Measurements from ENCODE around the gene NUDT4. TPM values are rescaled to one million over a fixed set of nuclear protein-coding genes. Genes with fewer than 3 reads are reported as not detected.
A peak's percentile ranks its signal among the peaks of the same experiment; 100 is the strongest.
"Not testable (repeated sequence)": the region's sequence is repeated elsewhere in the genome, so short reads cannot be mapped to it uniquely, and the experiment has no call there.

NUDT4 gene
- total RNA-seq, 3 donors from 2014 or later: 51.1 to 94.3 (median 72.4) TPM

- Histone ChIP-seq H3K4me3 (peak overlapping the region; percentile 5 to 94 (median 85)), H3K9me3 (no peaks in the 10 kb centered on the region), H3K27me3 (no peaks in the 10 kb centered on the region), H3K27ac (peak overlapping the region; percentile 96 to 97), H3K4me1 (peaks cover 0 to 18% of the 10 kb centered on the region in 2 donors), H3K36me3 (no peaks in the 10 kb centered on the region)
- DNase-seq (ENCODE audit: low spot score in 2 of 2): no peak
- intact Hi-C loops (cut with DNase I; ENCODE audit: low total_unique reads): no loop called here
- TF ChIP-seq CTCF (IDR thresholded peaks at IDR 0.05) (no peak), POLR2AphosphoS5 (IDR thresholded peaks at IDR 0.05) (no peak), POLR2A (IDR thresholded peaks at IDR 0.05) (no peak)
Measured at GRCh38 chr12:93376436-93377251, 1.1 kb upstream of the NUDT4 start.

GRCh38 chr12:93378196-93378997 lies 672 bp downstream of the NUDT4 start:
- DNase-seq (ENCODE audit: low spot score in 2 of 2); H3K36me3 ChIP-seq; intact Hi-C loops (cut with DNase I; ENCODE audit: low total_unique reads); H3K9me3 ChIP-seq; H3K27me3 ChIP-seq: not testable (repeated sequence)
- H3K4me1 ChIP-seq: peaks cover 0 to 18% of the 10 kb centered on the region in 2 donors
- peak overlapping the region; percentile 85 to 94 (median 89) for H3K4me3 ChIP-seq
- TF ChIP-seq POLR2AphosphoS5 (IDR thresholded peaks at IDR 0.05) (peak; percentile 14 to 49 (median 40)), POLR2A (IDR thresholded peaks at IDR 0.05) (peak; percentile 8)
- H3K27ac ChIP-seq: peak overlapping the region; percentile 96 to 97

- no peak for TF ChIP-seq POLR2A (IDR thresholded peaks at IDR 0.05)
- peak in 1 of 3 donors; percentile 1 for TF ChIP-seq POLR2AphosphoS5 (IDR thresholded peaks at IDR 0.05)
- TF ChIP-seq CTCF (IDR thresholded peaks at IDR 0.05): no peak
- no peaks in the 10 kb centered on the region for H3K9me3 ChIP-seq
- no peaks in the 10 kb centered on the region for H3K27me3 ChIP-seq
- peak overlapping the region; percentile 96 to 97 for H3K27ac ChIP-seq
- no peak for DNase-seq (ENCODE audit: low spot score in 2 of 2)
- intact Hi-C loops (cut with DNase I; ENCODE audit: low total_unique reads): no loop called here
- peak overlapping the region; percentile 85 to 94 (median 89) for H3K4me3 ChIP-seq
- H3K4me1 ChIP-seq: peaks cover 0 to 18% of the 10 kb centered on the region in 2 donors
- H3K36me3 ChIP-seq: no peaks in the 10 kb centered on the region
Measured at GRCh38 chr12:93378998-93379325, 1.2 kb downstream of the NUDT4 start.

GRCh38 chr12:93379326-93379980 lies 1.7 kb downstream of the NUDT4 start:
- H3K9me3 ChIP-seq: no peaks in the 10 kb centered on the region
- H3K27ac ChIP-seq: peak overlapping the region; percentile 96 to 97
- DNase-seq (ENCODE audit: low spot score in 2 of 2): no peak
- H3K4me3 ChIP-seq: peak overlapping the region; percentile 85 to 94 (median 89)
- no peaks in the 10 kb centered on the region for H3K36me3 ChIP-seq
- H3K27me3 ChIP-seq: no peaks in the 10 kb centered on the region
- H3K4me1 ChIP-seq: peaks cover 0 to 16% of the 10 kb centered on the region in 2 donors
- TF ChIP-seq CTCF (IDR thresholded peaks at IDR 0.05): no peak
- TF ChIP-seq POLR2AphosphoS5 (IDR thresholded peaks at IDR 0.05): no peak
- no peak for TF ChIP-seq POLR2A (IDR thresholded peaks at IDR 0.05)
- intact Hi-C loops (cut with DNase I; ENCODE audit: low total_unique reads): no loop called here

GRCh38 chr12:93379981-93380361 lies 2.2 kb downstream of the NUDT4 start:
- Histone ChIP-seq H3K9me3 (no peaks in the 10 kb centered on the region), H3K4me3 (peak overlapping the region; percentile 85 to 94 (median 89)), H3K27me3 (no peaks in the 10 kb centered on the region), H3K4me1 (peaks cover 0 to 11% of the 10 kb centered on the region in 2 donors), H3K27ac (peak overlapping the region; percentile 96 to 97), H3K36me3 (no peaks in the 10 kb centered on the region)
- DNase-seq (ENCODE audit: low spot score in 2 of 2): no peak
- TF ChIP-seq POLR2AphosphoS5 (IDR thresholded peaks at IDR 0.05): no peak
- TF ChIP-seq CTCF (IDR thresholded peaks at IDR 0.05): no peak
- TF ChIP-seq POLR2A (IDR thresholded peaks at IDR 0.05): no peak
- intact Hi-C loops (cut with DNase I; ENCODE audit: low total_unique reads): no loop called here

Data from breast epithelium (tissue), 4 donors.